GM21526 (cell line): ENCODE measurements around the gene RYR2.

Source experiments
- ATAC-seq: cut with Tn5 transposase; IDR thresholded peaks from one replicate; pipeline ENCODE4 v1.9.1; 2021; ENCODE audit warnings: moderate library complexity; ENCODE audit not compliant: unreplicated experiment, low FRiP score

RYR2 gene

GRCh38 chr1:237608433-237608832 is 566.4 kb downstream of the RYR2 start:
- ATAC-seq: no peak

GRCh38 chr1:237610157-237610556 is 568.2 kb downstream of the RYR2 start:
- no peak for ATAC-seq

GRCh38 chr1:237613984-237614383 is 572.0 kb downstream of the RYR2 start:
- ATAC-seq: no peak

GRCh38 chr1:237619553-237619952 is 577.6 kb downstream of the RYR2 start:
- no peak for ATAC-seq

- ATAC-seq: no peak
These were observed 592.9 kb downstream of the RYR2 start for GRCh38 chr1:237634922-237635321.

- ATAC-seq: no peak
These were observed 596.6 kb downstream of the RYR2 start for GRCh38 chr1:237638555-237638954.

- ATAC-seq: no peak
These were observed 598.2 kb downstream of the RYR2 start for GRCh38 chr1:237640011-237640671.

GRCh38 chr1:237640966-237641365 is 599.0 kb downstream of the RYR2 start:
- no peak for ATAC-seq

GRCh38 chr1:237650809-237651208 is 608.8 kb downstream of the RYR2 start:
- no peak for ATAC-seq

- ATAC-seq: no peak
These were observed 613.8 kb downstream of the RYR2 start for GRCh38 chr1:237655778-237656177.

- ATAC-seq: no peak
These were observed 622.4 kb downstream of the RYR2 start for GRCh38 chr1:237664348-237664747.

- no peak for ATAC-seq
These were observed 628.3 kb downstream of the RYR2 start for GRCh38 chr1:237670302-237670701.

- no peak for ATAC-seq
These were observed 629.3 kb downstream of the RYR2 start for GRCh38 chr1:237671262-237671661.

- ATAC-seq: no peak
These were observed 630.0 kb downstream of the RYR2 start for GRCh38 chr1:237671935-237672334.

GRCh38 chr1:237672748-237673147 is 630.8 kb downstream of the RYR2 start:
- ATAC-seq: no peak

GRCh38 chr1:237673631-237674030 is 631.6 kb downstream of the RYR2 start:
- no peak for ATAC-seq

GRCh38 chr1:237677979-237678378 is 636.0 kb downstream of the RYR2 start:
- no peak for ATAC-seq

- no peak for ATAC-seq
These were observed 637.7 kb downstream of the RYR2 start for GRCh38 chr1:237679687-237680086.

GRCh38 chr1:237681210-237681609 is 639.2 kb downstream of the RYR2 start:
- no peak for ATAC-seq

GRCh38 chr1:237684236-237684635 is 642.3 kb downstream of the RYR2 start:
- no peak for ATAC-seq

- no peak for ATAC-seq
These were observed 643.6 kb downstream of the RYR2 start for GRCh38 chr1:237685551-237685950.

GRCh38 chr1:237687804-237688203 is 645.8 kb downstream of the RYR2 start:
- no peak for ATAC-seq

- no peak for ATAC-seq
These were observed 648.7 kb downstream of the RYR2 start for GRCh38 chr1:237690656-237691055.
